CD4-positive, alpha-beta T cell (primary cell): ENCODE results near the gene SORBS1. TPM values are rescaled to one million over a fixed set of nuclear protein-coding genes. Genes with fewer than 3 reads are reported as not detected.

Source experiments
- ATAC-seq: fragments of 200-7000 bp; cut with Tn5 transposase; one replicate; pipeline ENCODE4 v1.10.0; 2022; ENCODE audit warnings: mild to moderate bottlenecking; ENCODE audit not compliant: poor library complexity
- CTCF ChIA-PET: fragments of 350-600 bp; sonication (Branson Sonifier 250); formaldehyde crosslinking; loops from one replicate; lab custom pipeline; 2021; ENCODE audit warnings: antibody characterized with exemption, inconsistent platforms; lab: Charles Lee
- POLR2A ChIA-PET: fragments of 350-600 bp; sonication (Branson Sonifier 250); formaldehyde crosslinking; loops from one replicate; lab custom pipeline; 2021; ENCODE audit warnings: antibody characterized with exemption, inconsistent platforms; lab: Charles Lee
- DNase-seq, 14 experiments: peaks; one replicate each; pipeline ENCODE4 v3.0.0-alpha.2; 2013 to 2020; ENCODE audit warnings: mixed read lengths in 2 of 14
- H3K27ac ChIP-seq, 2 donors: one replicate each; pipeline versions ENCODE4 v1.5.1 to v1.7.0; 2013; ENCODE audit warnings: low read length in 2 of 2, low read depth in 1 of 2, mild to moderate bottlenecking in 1 of 2
- H3K27me3 ChIP-seq, 2 experiments: 1 replicate in 1 of 2; 2 replicates in 1 of 2; pipeline versions ENCODE4 v1.6.1 to v1.7.0; 2013; ENCODE audit warnings: low read length in 2 of 2, control low read depth in 1 of 2, mild to moderate bottlenecking in 1 of 2, moderate library complexity in 1 of 2; ENCODE audit not compliant: insufficient read depth in 2 of 2, control insufficient read depth in 1 of 2
- H3K36me3 ChIP-seq: one replicate; pipeline ENCODE4 v1.6.1; 2013; ENCODE audit warnings: low read length, control low read depth; ENCODE audit not compliant: insufficient read depth
- H3K4me1 ChIP-seq: one replicate; pipeline ENCODE4 v1.6.1; 2013; ENCODE audit warnings: low read length, control low read depth; ENCODE audit not compliant: insufficient read depth
- H3K4me3 ChIP-seq: one replicate; pipeline ENCODE4 v1.5.1; 2013; ENCODE audit warnings: mild to moderate bottlenecking, low read length, moderate library complexity
- H3K9me3 ChIP-seq, 2 experiments: 1 replicate in 1 of 2; 2 replicates in 1 of 2; pipeline versions ENCODE4 v1.6.1 to v1.7.0; 2013; ENCODE audit warnings: low read length in 2 of 2, mild to moderate bottlenecking in 2 of 2, control low read depth in 1 of 2, moderate library complexity in 1 of 2; ENCODE audit not compliant: control insufficient read depth in 1 of 2, insufficient read depth in 1 of 2
- H3K27ac Mint-ChIP-seq: one replicate; pipeline ENCODE4 v1.8.0; 2020; ENCODE audit warnings: mixed read lengths
- H3K27me3 Mint-ChIP-seq: one replicate; pipeline ENCODE4 v1.8.0; 2021; ENCODE audit warnings: mixed read lengths
- H3K36me3 Mint-ChIP-seq: one replicate; pipeline ENCODE4 v1.8.0; 2021; ENCODE audit warnings: low read depth, mixed read lengths
- H3K4me1 Mint-ChIP-seq: one replicate; pipeline ENCODE4 v1.8.0; 2021; ENCODE audit warnings: low read depth, mixed read lengths
- H3K4me3 Mint-ChIP-seq: one replicate; pipeline ENCODE4 v1.8.0; 2020; ENCODE audit warnings: mild to moderate bottlenecking, mixed read lengths
- H3K9me3 Mint-ChIP-seq: one replicate; pipeline ENCODE4 v1.8.0; 2020; ENCODE audit warnings: mixed read lengths
- CTCF ChIP-seq: fragments of 200-600 bp; IDR thresholded peaks from one replicate; pipeline ENCODE4 v1.8.0; 2022; ENCODE audit warnings: antibody characterized with exemption, mild to moderate bottlenecking
- intact Hi-C, 2 experiments: fragments of 100-400 bp; cut with DNase I in 1 of 2; cut with micrococcal nuclease in 1 of 2; formaldehyde crosslinking; loops; one replicate each; pipeline versions ENCODE4 v1.15.1 to v1.9.0; 2023 to 2025; cut with DNase I, micrococcal nuclease
- total RNA-seq, 174 experiments: library from RNA in 2 of 174; stranded (reverse) in 2 of 174; gene quantifications; one replicate each; pipeline ENCODE4 v1.2.3 and lab custom pipeline; 2021 to 2026

The SORBS1 gene
- total RNA-seq, 2 experiments from 2014 or later, result 1.4 to 1.8 TPM

- no peak for TF ChIP-seq CTCF
- ChIA-PET POLR2A (no interaction called here), CTCF (no interaction called here)
- intact Hi-C loops, result no loop called here
- H3K27me3 ChIP-seq, result no peaks in the 10 kb centered on the region
- H3K36me3 ChIP-seq, result no peaks in the 10 kb centered on the region
- H3K9me3 ChIP-seq, result no peaks in the 10 kb centered on the region
- no peak overlapping the region for H3K4me3 Mint-ChIP-seq
- no peak for ATAC-seq
- H3K27ac ChIP-seq, result no peak overlapping the region
- H3K4me3 ChIP-seq, result no peak overlapping the region
- H3K36me3 Mint-ChIP-seq, result no peaks in the 10 kb centered on the region
- H3K4me1 Mint-ChIP-seq, result no peaks in the 10 kb centered on the region
- no peak overlapping the region for H3K27ac Mint-ChIP-seq
- H3K27me3 Mint-ChIP-seq, result no peaks in the 10 kb centered on the region
- H3K4me1 ChIP-seq, result no peaks in the 10 kb centered on the region
- no peaks in the 10 kb centered on the region for H3K9me3 Mint-ChIP-seq
- no peak for DNase-seq
Observed at GRCh38 chr10:95423164-95424005, 137.8 kb downstream of the SORBS1 start.

- intact Hi-C loops, result no loop called here
- Mint-ChIP-seq H3K9me3 (no peaks in the 10 kb centered on the region), H3K4me3 (no peak overlapping the region), H3K27me3 (no peaks in the 10 kb centered on the region), H3K36me3 (no peaks in the 10 kb centered on the region), H3K4me1 (no peaks in the 10 kb centered on the region), H3K27ac (no peak overlapping the region)
- CTCF ChIA-PET, result no interaction called here
- POLR2A ChIA-PET, result no interaction called here
- Histone ChIP-seq H3K4me1 (no peaks in the 10 kb centered on the region), H3K9me3 (no peaks in the 10 kb centered on the region), H3K36me3 (no peaks in the 10 kb centered on the region), H3K27me3 (no peaks in the 10 kb centered on the region), H3K4me3 (no peak overlapping the region), H3K27ac (no peak overlapping the region)
- TF ChIP-seq CTCF, result no peak
- ATAC-seq (no peak), DNase-seq (no peak)
Observed at GRCh38 chr10:95422233-95422632, 138.9 kb downstream of the SORBS1 start.

GRCh38 chr10:95421782-95422181 lies 139.4 kb downstream of the SORBS1 start:
- Mint-ChIP-seq H3K27ac (no peak overlapping the region), H3K9me3 (no peaks in the 10 kb centered on the region), H3K4me3 (no peak overlapping the region), H3K4me1 (no peaks in the 10 kb centered on the region), H3K27me3 (no peaks in the 10 kb centered on the region), H3K36me3 (no peaks in the 10 kb centered on the region)
- ChIA-PET POLR2A (no interaction called here), CTCF (no interaction called here)
- intact Hi-C loops, result no loop called here
- Histone ChIP-seq H3K4me3 (no peak overlapping the region), H3K27me3 (no peaks in the 10 kb centered on the region), H3K27ac (no peak overlapping the region), H3K9me3 (no peaks in the 10 kb centered on the region), H3K4me1 (no peaks in the 10 kb centered on the region), H3K36me3 (no peaks in the 10 kb centered on the region)
- ATAC-seq (no peak), DNase-seq (no peak)
- no peak for TF ChIP-seq CTCF
